Stimulated activated CD4-positive, alpha-beta T cell treated with anti-CD3 and anti-CD28 coated beads, Interleukin-12 subunit alpha, Interleukin-12 subunit beta, amount 100 ng/mL, for 48 hours (primary cell): Measurements from ENCODE around the gene GRIN2A.

Source experiments
- DNase-seq, 3 donors: peaks; one replicate each; pipeline ENCODE4 v3.0.0-alpha.2; 2020; ENCODE audit warnings: low read depth in 2 of 3, low spot score in 1 of 3

The GRIN2A gene

GRCh38 chr16:9787717-9788116, 394.5 kb downstream of the GRIN2A start:
- no peak for DNase-seq

- no peak for DNase-seq
Measured at GRCh38 chr16:9780831-9781230, 401.4 kb downstream of the GRIN2A start.

GRCh38 chr16:9778849-9779248, 403.4 kb downstream of the GRIN2A start:
- DNase-seq: no peak

GRCh38 chr16:9775998-9776397, 406.2 kb downstream of the GRIN2A start:
- DNase-seq: no peak

GRCh38 chr16:9773289-9773688, 408.9 kb downstream of the GRIN2A start:
- no peak for DNase-seq

- DNase-seq: no peak
Measured at GRCh38 chr16:9772526-9773225, 409.6 kb downstream of the GRIN2A start.

GRCh38 chr16:9766891-9767290, 415.3 kb downstream of the GRIN2A start:
- DNase-seq: no peak

- DNase-seq: no peak
Measured at GRCh38 chr16:9763505-9763904, 418.7 kb downstream of the GRIN2A start.

GRCh38 chr16:9761870-9762269, 420.4 kb downstream of the GRIN2A start:
- no peak for DNase-seq

GRCh38 chr16:9757687-9758086, 424.5 kb downstream of the GRIN2A start:
- DNase-seq: no peak

GRCh38 chr16:9756434-9756833, 425.8 kb downstream of the GRIN2A start:
- no peak for DNase-seq

GRCh38 chr16:9755081-9755480, 427.1 kb downstream of the GRIN2A start:
- no peak for DNase-seq

GRCh38 chr16:9741776-9742175, 440.5 kb downstream of the GRIN2A start:
- DNase-seq: no peak

- no peak for DNase-seq
Measured at GRCh38 chr16:9739301-9739700, 442.9 kb downstream of the GRIN2A start.

GRCh38 chr16:9738690-9739089, 443.5 kb downstream of the GRIN2A start:
- DNase-seq: no peak

- no peak for DNase-seq
Measured at GRCh38 chr16:9736547-9736946, 445.7 kb downstream of the GRIN2A start.

- no peak for DNase-seq
Measured at GRCh38 chr16:9723136-9723535, 459.1 kb downstream of the GRIN2A start.

- DNase-seq: no peak
Measured at GRCh38 chr16:9713907-9714306, 468.3 kb downstream of the GRIN2A start.

- DNase-seq: no peak
Measured at GRCh38 chr16:9713156-9713555, 469.1 kb downstream of the GRIN2A start.

- DNase-seq: no peak
Measured at GRCh38 chr16:9708972-9709620, 473.1 kb downstream of the GRIN2A start.

GRCh38 chr16:9706217-9706836, 475.9 kb downstream of the GRIN2A start:
- no peak for DNase-seq

GRCh38 chr16:9703731-9704130, 478.5 kb downstream of the GRIN2A start:
- no peak for DNase-seq
